ENCODE results near the gene LRRC74B.

Gene LRRC74B

GRCh38 chr22:21022955-21023614 lies 22.7 kb upstream of the LRRC74B start:
- no peak overlapping the region for H3K27ac Mint-ChIP-seq
- peak in 1 of 2 donors; percentile 34 for ATAC-seq (replicated peaks)
- H3K4me1 Mint-ChIP-seq, result peaks cover 5 to 7% of the 10 kb centered on the region in 2 donors
- H3K9me3 Mint-ChIP-seq, result no peaks in the 10 kb centered on the region
- DNase-seq, result no peak
- H3K4me3 Mint-ChIP-seq, result no peak overlapping the region
- H3K27me3 Mint-ChIP-seq, result peaks cover 11 to 31% of the 10 kb centered on the region in 2 donors
- no peaks in the 10 kb centered on the region for H3K36me3 Mint-ChIP-seq

DNA sequence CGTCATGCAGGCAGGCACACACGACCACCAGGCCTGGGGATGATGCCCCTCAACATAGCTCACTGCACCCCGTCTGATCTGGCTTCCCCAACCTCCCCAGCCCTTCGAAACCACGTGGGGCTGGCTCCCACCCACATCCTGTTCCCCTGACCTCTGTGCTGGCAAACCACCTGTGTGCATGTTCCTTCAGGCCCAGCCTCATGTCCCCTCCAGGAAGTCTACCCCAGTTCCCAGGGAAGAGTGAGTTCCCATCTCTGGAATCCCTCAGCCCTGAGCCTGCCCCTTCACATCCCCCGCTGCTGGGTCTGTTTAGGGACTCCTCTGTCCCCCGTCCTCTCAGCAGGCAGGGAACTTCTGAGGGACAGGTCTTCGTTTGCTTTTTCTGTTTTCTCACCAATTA lies 20.5 kb upstream of the LRRC74B start:
- no peak for ATAC-seq (replicated peaks)

GRCh38 chr22:21025763-21026755 lies 19.7 kb upstream of the LRRC74B start:
- H3K27me3 Mint-ChIP-seq, result peaks cover 29 to 40% of the 10 kb centered on the region in 2 donors
- peaks cover 5 to 9% of the 10 kb centered on the region in 2 donors for H3K4me1 Mint-ChIP-seq
- DNase-seq, result no peak
- no peaks in the 10 kb centered on the region for H3K9me3 Mint-ChIP-seq
- ATAC-seq (replicated peaks), result no peak
- no peaks in the 10 kb centered on the region for H3K36me3 Mint-ChIP-seq
- peak overlapping the region; percentile 47 for H3K27ac Mint-ChIP-seq
- no peak overlapping the region for H3K4me3 Mint-ChIP-seq

More for the DNA sequence above, 20.5 kb upstream of the LRRC74B start:
- Mint-ChIP-seq H3K9me3 (no peaks in the 10 kb centered on the region), H3K4me1 (peaks cover 5 to 7% of the 10 kb centered on the region in 2 donors), H3K27me3 (peaks cover 23 to 40% of the 10 kb centered on the region in 2 donors), H3K4me3 (no peak overlapping the region), H3K36me3 (no peaks in the 10 kb centered on the region), H3K27ac (peak overlapping the region; percentile 47)
- DNase-seq, result no peak

- Mint-ChIP-seq H3K9me3 (no peaks in the 10 kb centered on the region), H3K4me1 (peaks cover 8 to 9% of the 10 kb centered on the region in 2 donors), H3K27me3 (peaks cover 38 to 43% of the 10 kb centered on the region in 2 donors), H3K36me3 (no peaks in the 10 kb centered on the region), H3K4me3 (no peak overlapping the region), H3K27ac (no peak overlapping the region)
- DNase-seq (no peak), ATAC-seq (replicated peaks) (no peak)
These were observed 18.7 kb upstream of the LRRC74B start for GRCh38 chr22:21026783-21027692.

GRCh38 chr22:21028277-21029251 lies 17.2 kb upstream of the LRRC74B start:
- ATAC-seq (replicated peaks) (no peak), DNase-seq (no peak)
- Mint-ChIP-seq H3K36me3 (no peaks in the 10 kb centered on the region), H3K27ac (no peak overlapping the region), H3K27me3 (peaks cover 45 to 49% of the 10 kb centered on the region in 2 donors), H3K4me1 (peaks cover 8 to 14% of the 10 kb centered on the region in 2 donors), H3K9me3 (no peaks in the 10 kb centered on the region), H3K4me3 (no peak overlapping the region)

DNA sequence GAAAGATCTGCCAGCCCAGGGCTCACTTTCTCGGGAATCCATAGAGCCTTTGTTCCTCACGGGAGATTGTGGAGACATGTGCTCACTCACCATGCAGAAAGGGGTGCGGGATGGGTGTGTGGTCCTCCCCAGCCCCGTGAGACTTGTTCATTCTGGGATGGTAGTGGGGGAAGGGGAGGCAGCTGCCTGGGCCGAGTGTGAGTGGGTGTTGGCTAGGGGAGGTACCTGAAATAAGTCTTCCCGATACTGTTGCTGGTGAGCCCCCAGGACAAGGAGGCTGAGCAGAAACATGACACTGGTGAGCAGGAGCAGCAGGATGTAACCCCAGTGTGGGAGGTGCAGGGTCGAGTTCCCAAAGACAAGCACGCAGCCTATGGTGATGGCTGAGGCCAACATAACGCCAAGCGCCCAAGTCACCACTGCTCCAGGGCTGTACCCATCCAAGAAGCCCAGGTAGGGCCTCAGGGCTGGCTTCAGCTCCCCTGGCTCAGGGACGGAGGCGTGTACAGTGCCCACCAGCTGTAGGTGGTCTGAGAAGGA lies 16.2 kb upstream of the LRRC74B start:
- peaks cover 51 to 52% of the 10 kb centered on the region in 2 donors for H3K27me3 Mint-ChIP-seq
- ATAC-seq (replicated peaks) (no peak), DNase-seq (no peak)
- no peaks in the 10 kb centered on the region for H3K9me3 Mint-ChIP-seq
- no peak overlapping the region for H3K27ac Mint-ChIP-seq
- no peaks in the 10 kb centered on the region for H3K36me3 Mint-ChIP-seq
- no peak overlapping the region for H3K4me3 Mint-ChIP-seq
- H3K4me1 Mint-ChIP-seq, result peaks cover 9 to 14% of the 10 kb centered on the region in 2 donors

- no peaks in the 10 kb centered on the region for H3K36me3 Mint-ChIP-seq
- H3K9me3 Mint-ChIP-seq, result no peaks in the 10 kb centered on the region
- H3K27ac Mint-ChIP-seq, result no peak overlapping the region
- ATAC-seq (replicated peaks) (no peak), DNase-seq (no peak)
- H3K27me3 Mint-ChIP-seq, result peaks cover 53 to 55% of the 10 kb centered on the region in 2 donors
- no peak overlapping the region for H3K4me3 Mint-ChIP-seq
- peaks cover 9 to 14% of the 10 kb centered on the region in 2 donors for H3K4me1 Mint-ChIP-seq
These were observed 15.7 kb upstream of the LRRC74B start for GRCh38 chr22:21030032-21030431.

DNA sequence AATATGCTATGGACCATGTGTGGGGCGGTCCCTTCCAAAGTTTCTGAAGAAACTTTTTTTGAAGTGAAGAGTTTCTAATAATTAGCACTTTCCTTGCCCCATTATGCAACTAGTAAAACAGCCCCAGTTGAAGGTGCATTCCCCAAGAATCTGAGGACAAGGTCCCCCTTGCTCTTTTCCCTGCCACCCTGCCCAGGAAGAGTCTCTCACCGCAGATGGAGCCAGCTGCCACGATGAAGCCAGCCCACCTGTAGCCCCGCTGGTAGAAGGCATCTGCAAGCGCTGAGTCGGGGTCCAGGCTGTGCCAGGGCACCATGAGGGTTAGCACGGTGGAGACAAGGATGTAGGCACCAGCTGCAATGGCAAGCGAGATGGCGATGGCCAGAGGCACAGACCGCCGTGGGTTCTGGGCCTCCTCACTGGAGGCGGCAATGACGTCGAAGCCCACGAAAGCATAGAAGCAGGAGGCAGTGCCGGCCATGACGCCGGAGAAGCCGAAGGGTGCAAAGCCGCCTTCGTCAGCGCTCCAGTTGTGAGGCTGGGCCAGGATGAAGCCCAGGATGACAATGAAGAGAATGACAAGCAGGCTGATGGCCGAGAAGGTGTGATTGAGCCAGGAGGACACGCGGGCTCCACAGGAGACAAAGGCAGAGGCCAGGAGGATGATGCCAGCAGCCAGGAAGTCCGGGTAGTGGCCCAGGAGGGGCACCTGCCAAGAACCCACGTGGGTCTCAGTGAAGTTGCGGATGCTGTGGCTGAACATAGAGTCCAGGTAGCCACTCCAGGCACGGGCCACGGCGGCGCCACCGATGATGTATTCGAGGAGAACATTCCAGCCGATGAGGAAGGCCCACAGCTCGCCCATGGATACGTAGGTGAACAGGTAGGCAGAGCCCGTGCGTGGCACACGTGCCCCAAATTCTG lies 14.9 kb upstream of the LRRC74B start:
- no peak overlapping the region for H3K4me3 Mint-ChIP-seq
- no peak for DNase-seq
- H3K4me1 Mint-ChIP-seq, result peaks cover 4 to 9% of the 10 kb centered on the region in 2 donors
- H3K9me3 Mint-ChIP-seq, result no peaks in the 10 kb centered on the region
- no peak overlapping the region for H3K27ac Mint-ChIP-seq
- peaks cover 48 to 50% of the 10 kb centered on the region in 2 donors for H3K27me3 Mint-ChIP-seq
- H3K36me3 Mint-ChIP-seq, result no peaks in the 10 kb centered on the region
- no peak for ATAC-seq (replicated peaks)

DNA sequence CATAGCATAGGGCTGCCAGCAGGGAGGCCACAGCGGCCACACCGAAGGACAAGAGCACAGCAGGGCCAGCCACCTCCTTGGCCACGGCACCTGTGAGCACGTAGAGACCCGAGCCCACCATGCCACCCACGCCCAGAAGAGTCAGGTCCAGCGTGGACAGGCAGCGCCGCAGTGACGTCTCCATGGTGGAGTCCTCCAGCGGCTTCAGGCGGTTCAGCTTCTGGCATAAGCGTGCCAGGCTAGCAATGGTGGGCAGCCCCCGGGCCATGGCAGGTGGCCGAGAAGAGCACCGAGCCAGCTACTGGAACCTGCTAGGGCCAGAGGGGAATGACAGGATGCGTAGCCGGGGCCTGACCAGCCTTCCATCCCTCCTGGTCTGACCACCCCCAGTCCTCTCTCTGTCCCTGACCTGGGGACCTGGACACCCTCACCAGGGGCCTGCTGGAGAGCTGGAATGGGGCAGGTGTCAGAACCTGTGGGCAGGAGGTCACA lies 14.2 kb upstream of the LRRC74B start:
- Mint-ChIP-seq H3K4me3 (no peak overlapping the region), H3K4me1 (peaks cover 4 to 9% of the 10 kb centered on the region in 2 donors), H3K27ac (no peak overlapping the region), H3K36me3 (no peaks in the 10 kb centered on the region), H3K27me3 (peaks cover 48 to 49% of the 10 kb centered on the region in 2 donors), H3K9me3 (no peaks in the 10 kb centered on the region)
- DNase-seq (no peak), ATAC-seq (replicated peaks) (no peak)

GRCh38 chr22:21032037-21032867 lies 13.5 kb upstream of the LRRC74B start, which contains the start of gene SLC7A4:
SLC7A4 (minus strand) TSS chr22:21032561; CDS start chr22:21031812, 749 bp downstream.
- Mint-ChIP-seq H3K27ac (no peak within 1 kb of the TSS), H3K4me3 (no peak within 1 kb of the TSS), H3K27me3 (peaks cover 43 to 49% of the 10 kb centered on the region in 2 donors), H3K9me3 (no peaks in the 10 kb centered on the region), H3K36me3 (no peaks in the 10 kb centered on the region), H3K4me1 (peaks cover 4 to 9% of the 10 kb centered on the region in 2 donors)
- ATAC-seq (replicated peaks) (peak; percentile 14 to 22), DNase-seq (no peak)
